Progenitor cell of endocrine pancreas (in vitro differentiated cells): ENCODE measurements around the gene ECSCR. TPM values are rescaled to one million over a fixed set of nuclear protein-coding genes. Genes with fewer than 3 reads are reported as not detected.
"Not testable (repeated sequence)": the region's sequence is repeated elsewhere in the genome, so short reads cannot be mapped to it uniquely, and the experiment has no call there.

Experiments
- DNase-seq: peaks from one replicate; pipeline ENCODE4 v3.0.0; 2021; ENCODE audit warnings: low spot score; ENCODE audit not compliant: unreplicated experiment
- H3K27ac Mint-ChIP-seq: 2 replicates; pipeline ENCODE4 v1.8.0; 2021; ENCODE audit warnings: mild to moderate bottlenecking, moderate library complexity, mixed read lengths
- H3K27me3 Mint-ChIP-seq: 2 replicates; pipeline ENCODE4 v1.8.0; 2021; ENCODE audit warnings: mixed read lengths
- H3K36me3 Mint-ChIP-seq: 2 replicates; pipeline ENCODE4 v1.8.0; 2022; ENCODE audit warnings: mixed read lengths; ENCODE audit not compliant: insufficient read depth
- H3K4me1 Mint-ChIP-seq: 2 replicates; pipeline ENCODE4 v1.8.0; 2021; ENCODE audit warnings: low read depth, mixed read lengths
- H3K4me3 Mint-ChIP-seq: 2 replicates; pipeline ENCODE4 v1.8.0; 2021; ENCODE audit warnings: low read depth, mild to moderate bottlenecking, moderate library complexity, mixed read lengths
- H3K9me3 Mint-ChIP-seq: 2 replicates; pipeline ENCODE4 v1.8.0; 2021; ENCODE audit warnings: low read depth, mixed read lengths
- total RNA-seq: library from RNA; stranded (reverse); gene quantifications from 2 replicates; pipeline ENCODE4 v1.2.1, GENCODE V29; 2021
- TF ChIP-seq, protein P1 (sequence below): fragments of 200-600 bp; sonication (generic); IDR thresholded peaks from one replicate; pipeline ENCODE4 v1.5.0; 2021; ENCODE audit warnings: antibody characterized with exemption, mild to moderate bottlenecking; ENCODE audit not compliant: unreplicated experiment

ECSCR gene
- total RNA-seq, 1 donor from 2014 or later, result not detected

DNA sequence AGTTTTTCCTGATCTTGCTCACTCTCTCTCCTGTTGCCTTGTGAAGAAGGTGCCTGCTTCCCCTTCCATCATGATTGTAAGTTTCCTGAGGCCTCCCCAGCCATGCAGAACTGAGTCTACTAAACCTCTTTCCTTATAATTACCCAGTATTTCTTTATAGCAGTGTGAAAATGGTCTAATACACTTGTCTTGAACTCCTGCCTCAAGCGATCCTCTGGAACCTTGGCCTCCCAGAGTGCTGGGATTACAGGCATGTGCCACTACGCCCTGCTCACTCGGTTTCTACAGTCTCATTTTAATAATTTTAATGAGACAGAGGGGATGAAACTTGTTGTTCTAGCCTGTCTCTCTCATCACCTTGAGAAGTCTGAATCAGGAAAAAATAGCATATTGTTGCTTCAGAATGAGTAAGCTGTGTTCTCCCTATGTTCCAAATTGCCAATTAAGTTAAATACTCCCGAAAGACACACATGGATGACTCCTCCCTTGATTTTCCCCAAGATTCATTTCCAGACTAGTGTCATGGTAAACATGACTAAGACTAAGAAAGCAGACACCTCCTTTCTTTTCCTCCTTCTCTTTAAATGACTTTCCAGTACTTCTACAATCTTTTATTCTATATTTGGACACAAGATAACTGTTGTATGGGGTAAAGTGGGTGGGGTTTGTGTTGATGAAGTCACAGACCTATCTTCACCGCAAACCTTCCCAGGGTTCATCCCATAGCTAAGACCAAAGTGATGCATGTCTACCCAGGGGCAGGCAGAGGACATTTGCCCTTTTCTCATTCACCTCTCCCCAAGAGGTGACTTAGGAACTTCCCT is 15.4 kb downstream of the ECSCR start:
- DNase-seq, result no peak
- H3K4me1 Mint-ChIP-seq, result peaks cover 5% of the 10 kb centered on the region
- H3K27ac Mint-ChIP-seq, result no peak overlapping the region
- H3K27me3 Mint-ChIP-seq, result peaks cover 18% of the 10 kb centered on the region
- no peaks in the 10 kb centered on the region for H3K36me3 Mint-ChIP-seq
- H3K9me3 Mint-ChIP-seq, result no peaks in the 10 kb centered on the region
- no peak overlapping the region for H3K4me3 Mint-ChIP-seq
- TF ChIP-seq, protein P1, sequence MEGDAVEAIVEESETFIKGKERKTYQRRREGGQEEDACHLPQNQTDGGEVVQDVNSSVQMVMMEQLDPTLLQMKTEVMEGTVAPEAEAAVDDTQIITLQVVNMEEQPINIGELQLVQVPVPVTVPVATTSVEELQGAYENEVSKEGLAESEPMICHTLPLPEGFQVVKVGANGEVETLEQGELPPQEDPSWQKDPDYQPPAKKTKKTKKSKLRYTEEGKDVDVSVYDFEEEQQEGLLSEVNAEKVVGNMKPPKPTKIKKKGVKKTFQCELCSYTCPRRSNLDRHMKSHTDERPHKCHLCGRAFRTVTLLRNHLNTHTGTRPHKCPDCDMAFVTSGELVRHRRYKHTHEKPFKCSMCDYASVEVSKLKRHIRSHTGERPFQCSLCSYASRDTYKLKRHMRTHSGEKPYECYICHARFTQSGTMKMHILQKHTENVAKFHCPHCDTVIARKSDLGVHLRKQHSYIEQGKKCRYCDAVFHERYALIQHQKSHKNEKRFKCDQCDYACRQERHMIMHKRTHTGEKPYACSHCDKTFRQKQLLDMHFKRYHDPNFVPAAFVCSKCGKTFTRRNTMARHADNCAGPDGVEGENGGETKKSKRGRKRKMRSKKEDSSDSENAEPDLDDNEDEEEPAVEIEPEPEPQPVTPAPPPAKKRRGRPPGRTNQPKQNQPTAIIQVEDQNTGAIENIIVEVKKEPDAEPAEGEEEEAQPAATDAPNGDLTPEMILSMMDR, result no peak

DNA sequence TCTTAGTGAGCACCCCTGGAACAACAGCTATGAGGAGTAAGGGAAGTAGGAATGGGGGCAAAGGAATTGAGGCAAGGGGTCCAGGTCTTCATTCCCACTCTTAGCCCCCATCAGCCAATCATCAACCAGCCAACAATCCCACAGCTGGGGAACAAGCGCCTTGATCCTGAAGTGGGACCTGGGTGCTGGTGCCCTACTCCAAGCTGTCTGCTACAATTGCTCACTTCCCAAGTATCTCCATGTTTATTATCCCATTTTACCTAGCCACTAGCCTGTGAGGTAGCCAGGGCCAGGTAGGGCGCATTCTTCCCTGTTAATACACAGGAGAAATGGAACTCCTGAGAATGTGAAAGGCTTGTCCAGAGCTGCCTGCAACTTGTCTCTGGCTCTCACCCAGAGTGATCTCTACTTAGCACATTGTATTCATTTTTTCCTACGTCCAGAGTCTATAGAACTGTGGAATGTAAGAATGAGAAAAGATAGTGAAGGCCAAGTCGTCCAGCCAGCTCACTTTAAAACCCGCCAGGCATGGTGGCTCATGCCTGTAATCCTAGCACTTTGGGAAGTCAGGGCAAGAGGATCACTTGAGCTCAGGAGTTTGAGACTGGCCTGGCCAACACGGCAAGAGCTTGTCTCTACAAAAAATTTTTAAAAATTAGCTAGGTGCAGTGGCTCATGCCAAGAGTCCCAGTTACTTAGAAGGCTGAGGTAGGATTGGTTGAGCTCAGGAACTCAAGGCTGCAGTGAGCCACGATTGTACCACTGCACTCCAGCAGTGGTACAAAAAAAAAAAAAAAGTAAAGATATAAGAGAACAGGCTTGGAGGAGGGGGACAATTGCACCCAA is 17.0 kb downstream of the ECSCR start:
- Mint-ChIP-seq H3K4me3 (no peak overlapping the region), H3K9me3 (no peaks in the 10 kb centered on the region), H3K36me3 (no peaks in the 10 kb centered on the region), H3K27ac (no peak overlapping the region), H3K4me1 (peaks cover 5% of the 10 kb centered on the region), H3K27me3 (peaks cover 26% of the 10 kb centered on the region)
- TF ChIP-seq, protein P1, result no peak
- DNase-seq, result no peak

DNA sequence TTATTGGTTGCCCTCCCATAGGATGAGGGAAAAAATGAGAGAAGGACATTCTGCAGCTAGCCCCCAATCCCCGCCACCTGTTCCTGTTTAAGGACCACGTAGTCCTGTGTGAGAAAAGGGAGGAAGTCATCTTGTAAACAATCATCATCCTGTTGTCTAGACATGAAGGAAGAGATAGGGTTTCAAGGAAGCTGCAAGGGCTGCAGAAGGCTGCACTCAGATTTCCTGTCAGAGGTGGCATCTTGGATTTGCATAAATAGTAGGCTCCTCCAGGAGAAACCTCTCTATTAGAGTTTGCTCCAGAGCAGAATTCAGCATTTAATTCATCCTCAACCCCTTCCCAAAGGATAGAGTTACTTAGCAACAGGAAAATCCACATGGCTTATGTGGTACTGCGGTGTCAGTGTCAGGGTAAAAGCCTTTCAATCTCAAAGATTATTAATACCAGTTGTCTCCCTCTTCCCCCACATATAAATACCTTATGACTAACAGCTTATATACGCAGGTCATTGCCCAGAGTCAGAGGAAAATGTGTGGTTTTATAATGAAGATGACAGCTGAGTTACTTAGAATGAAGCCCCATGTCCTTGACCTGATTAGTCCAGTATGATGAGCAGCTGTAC is 18.6 kb downstream of the ECSCR start:
- H3K4me3 Mint-ChIP-seq, result no peak overlapping the region
- H3K27me3 Mint-ChIP-seq, result peaks cover 26% of the 10 kb centered on the region
- H3K9me3 Mint-ChIP-seq, result no peaks in the 10 kb centered on the region
- peaks cover 8% of the 10 kb centered on the region for H3K4me1 Mint-ChIP-seq
- TF ChIP-seq, protein P1, result no peak
- H3K27ac Mint-ChIP-seq, result no peak overlapping the region
- no peak for DNase-seq
- no peaks in the 10 kb centered on the region for H3K36me3 Mint-ChIP-seq

DNA sequence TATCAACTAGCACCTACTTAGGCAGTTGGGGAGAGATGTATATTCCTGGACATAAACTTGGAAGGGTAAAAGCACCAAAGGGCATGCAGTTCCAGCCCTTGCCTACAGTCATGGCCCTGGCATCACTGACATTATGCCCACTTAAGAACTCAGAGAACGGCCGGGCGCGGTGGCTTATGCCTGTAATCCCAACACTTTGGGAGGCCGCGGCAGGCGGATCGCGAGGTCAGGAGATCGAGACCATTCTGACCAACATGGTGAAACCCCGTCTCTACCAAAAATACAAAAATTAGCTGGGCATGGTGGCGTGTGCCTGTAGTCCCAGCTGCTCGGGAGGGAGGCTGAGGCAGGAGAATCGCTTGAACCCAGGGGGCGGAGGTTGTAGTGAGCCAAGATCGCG is 22.1 kb downstream of the ECSCR start:
- H3K4me3 Mint-ChIP-seq, H3K27ac Mint-ChIP-seq, H3K36me3 Mint-ChIP-seq, DNase-seq, H3K9me3 Mint-ChIP-seq: not testable (repeated sequence)
- Mint-ChIP-seq H3K4me1 (peaks cover 14% of the 10 kb centered on the region), H3K27me3 (peaks cover 14% of the 10 kb centered on the region)

DNA sequence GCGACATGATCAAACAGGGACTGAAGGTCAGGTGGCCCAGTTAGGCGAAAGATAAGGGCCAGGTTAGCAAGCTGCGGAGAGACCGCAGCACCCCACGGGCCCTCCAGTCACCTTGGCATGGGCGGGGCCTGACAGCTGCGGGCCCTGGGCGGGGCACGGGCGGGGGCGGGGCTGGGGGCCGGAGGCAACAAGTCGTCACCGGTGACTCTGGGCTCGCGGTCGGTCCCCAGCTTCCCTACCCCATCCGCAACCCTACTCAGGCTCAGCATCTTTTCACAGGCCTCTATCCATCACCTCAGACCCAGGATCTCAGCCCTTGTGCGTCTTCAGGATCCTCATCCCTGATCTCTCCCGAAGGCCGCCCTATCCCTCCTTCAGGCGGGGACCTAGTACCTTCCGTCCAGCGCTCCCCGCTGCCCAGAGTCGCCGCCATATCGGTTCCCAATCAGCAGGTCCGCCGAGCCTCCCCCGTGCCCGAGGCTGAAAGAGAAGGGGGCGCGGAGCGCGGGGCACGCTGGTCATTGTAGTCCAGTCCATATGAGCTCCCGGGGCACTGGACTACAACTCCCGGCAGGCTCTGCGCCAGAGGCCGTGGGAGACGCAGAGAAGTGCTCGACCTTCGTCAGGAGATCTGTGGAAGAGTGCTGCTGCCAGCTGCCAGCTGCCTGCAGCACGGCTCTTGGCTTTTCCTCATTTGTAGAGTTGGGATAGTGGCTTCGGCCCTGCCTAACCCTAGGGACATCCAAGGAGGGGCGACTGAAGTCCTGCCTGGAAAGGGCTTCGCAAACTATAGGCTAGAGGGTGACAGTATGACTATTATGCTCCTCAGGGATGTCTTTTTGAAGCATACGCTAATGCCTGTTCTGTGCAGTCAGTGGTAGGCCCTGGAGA is 23.3 kb downstream of the ECSCR start, which contains the start of gene DNAJC18:
Gene DNAJC18 (minus strand): TSS at position 513 of the 891 bp plus-strand sequence. CDS start 80 bp downstream, at position 433.
- no peaks in the 10 kb centered on the region for H3K9me3 Mint-ChIP-seq
- TF ChIP-seq, protein P1, result no peak
- peak within 1 kb of the TSS; percentile 99 for H3K27ac Mint-ChIP-seq
- peak within 1 kb of the TSS; percentile 98 for H3K4me3 Mint-ChIP-seq
- DNase-seq, result peak; percentile 89
- H3K36me3 Mint-ChIP-seq, result peaks cover 2% of the 10 kb centered on the region
- peaks cover 14% of the 10 kb centered on the region for H3K27me3 Mint-ChIP-seq
- peaks cover 14% of the 10 kb centered on the region for H3K4me1 Mint-ChIP-seq
